Activated CD8-positive, alpha-beta memory T cell treated with anti-CD3 and anti-CD28 coated beads, Interleukin-2, amount 50 U/mL, for 24 hours (primary cell): ENCODE results near the gene SEC62.

Source experiments
- DNase-seq: peaks from one replicate; pipeline ENCODE4 v3.0.0-alpha.2; 2020; ENCODE audit errors: extremely low read depth

Gene SEC62

DNA sequence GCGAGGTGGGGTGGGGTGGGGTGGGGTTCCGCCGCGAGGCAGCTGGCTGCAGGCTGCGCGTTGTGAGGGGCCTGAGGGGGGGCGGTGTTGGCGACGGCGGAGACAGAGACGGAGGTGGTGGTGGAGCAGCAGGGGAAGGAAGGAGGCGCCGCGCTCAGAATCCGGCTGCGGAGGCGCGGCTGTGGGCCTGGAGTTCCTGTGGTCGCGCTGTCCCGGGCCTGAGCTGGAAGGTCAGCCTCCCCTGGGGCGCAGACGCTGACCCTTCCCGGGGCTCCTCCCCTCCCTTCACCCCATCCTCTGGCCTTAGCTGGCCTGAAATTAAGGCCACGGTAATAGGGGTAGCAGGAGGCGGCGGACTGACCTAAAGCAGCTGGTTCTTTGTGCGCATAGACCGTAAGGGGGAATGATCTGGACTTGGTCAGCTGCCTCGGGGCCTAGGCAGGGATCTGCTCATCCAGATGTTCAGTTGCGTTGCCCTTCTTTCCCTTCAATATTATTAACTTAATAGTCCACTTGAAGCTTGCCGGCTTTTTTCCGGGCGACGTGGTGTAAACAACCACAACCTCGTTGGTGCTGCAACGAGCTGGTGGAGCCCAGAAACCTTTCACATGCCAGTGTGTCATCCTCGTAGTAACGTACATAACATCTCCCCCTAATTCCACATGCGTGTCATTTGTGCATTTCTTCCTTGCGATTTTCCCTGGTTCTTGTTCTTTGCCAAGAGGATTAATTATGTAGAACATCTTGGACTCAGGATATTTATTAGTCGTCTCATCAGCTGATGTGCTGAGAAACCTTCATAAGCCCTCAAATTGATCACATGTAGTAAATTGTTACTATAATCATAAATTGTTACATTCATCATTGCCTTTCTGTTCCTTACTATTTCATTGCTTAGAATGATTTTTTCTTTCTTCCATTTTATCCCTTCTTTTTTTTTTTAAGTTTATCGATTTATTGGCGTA, 626 bp downstream of the SEC62 start:
- no peak for DNase-seq

DNA sequence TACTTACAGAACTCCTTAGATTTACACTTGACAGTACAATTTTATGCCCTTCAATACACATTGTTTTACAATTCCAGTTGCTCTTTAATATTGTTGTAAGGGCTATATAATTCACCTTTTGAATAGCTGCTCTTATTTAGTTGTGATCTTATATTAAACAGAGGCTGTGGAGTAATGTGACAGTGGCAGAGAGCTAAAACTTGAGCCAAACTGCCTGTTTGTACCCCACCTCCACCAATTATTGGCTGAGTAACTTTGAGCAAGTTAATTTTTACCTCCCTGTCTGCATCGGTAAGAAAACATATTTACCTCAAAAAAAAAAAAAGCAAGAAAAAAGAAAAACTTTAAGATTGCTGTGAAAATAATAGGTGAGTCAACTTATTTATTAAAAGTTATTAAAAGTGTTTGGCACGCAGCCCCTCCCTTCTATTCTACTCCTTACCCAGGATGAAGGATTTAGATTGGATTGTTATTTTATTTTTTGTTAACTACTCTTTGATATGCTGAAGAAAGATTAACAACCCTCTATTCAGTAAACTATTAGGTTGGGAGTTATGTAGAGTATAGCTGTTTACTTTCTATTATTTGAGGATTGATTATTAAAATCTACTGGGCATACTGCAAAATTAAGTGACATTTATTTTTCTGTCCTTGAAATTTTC, 1.7 kb downstream of the SEC62 start:
- no peak for DNase-seq

DNA sequence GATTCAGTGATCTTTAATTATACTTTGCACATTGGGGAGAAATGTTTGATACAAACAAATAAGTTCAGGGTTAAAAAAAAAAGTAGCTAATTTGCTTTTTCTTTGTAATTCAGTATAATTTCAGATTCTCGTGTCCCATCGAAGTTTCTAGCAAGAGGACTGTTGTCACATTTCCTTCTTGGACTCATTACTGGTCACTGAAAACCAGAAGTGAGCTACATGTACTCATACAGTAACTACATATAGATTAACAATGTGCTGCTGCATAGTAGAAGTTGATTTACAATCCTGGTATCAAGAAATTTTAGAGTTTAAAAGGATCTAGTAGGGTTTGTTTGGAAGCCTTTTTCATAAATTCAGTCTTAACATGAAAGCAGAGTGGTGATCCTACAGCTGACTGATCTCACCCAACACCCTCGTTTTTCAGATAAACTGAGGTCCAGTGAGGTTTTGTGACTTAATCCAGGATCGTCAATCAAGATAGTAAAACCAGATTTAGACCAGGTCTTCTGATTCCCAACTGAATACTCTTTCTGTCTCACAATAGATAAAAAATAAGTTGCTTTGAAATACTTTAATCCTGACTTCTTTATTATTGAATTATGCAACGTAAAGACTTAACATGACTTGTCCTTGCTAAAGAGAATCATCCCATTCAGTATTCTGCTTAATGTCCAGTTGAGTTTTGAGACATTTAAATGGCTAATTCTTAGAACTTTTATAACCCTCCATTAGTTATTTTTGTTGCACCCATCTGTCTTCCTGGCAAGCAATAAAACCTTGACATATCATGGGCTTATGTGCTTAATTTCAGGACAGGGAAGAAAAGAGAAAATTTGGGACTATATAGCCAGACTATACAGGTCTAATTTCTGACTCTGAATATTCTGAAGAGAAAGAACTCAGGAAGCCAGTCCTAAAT, 2.8 kb downstream of the SEC62 start:
- DNase-seq, result no peak

DNA sequence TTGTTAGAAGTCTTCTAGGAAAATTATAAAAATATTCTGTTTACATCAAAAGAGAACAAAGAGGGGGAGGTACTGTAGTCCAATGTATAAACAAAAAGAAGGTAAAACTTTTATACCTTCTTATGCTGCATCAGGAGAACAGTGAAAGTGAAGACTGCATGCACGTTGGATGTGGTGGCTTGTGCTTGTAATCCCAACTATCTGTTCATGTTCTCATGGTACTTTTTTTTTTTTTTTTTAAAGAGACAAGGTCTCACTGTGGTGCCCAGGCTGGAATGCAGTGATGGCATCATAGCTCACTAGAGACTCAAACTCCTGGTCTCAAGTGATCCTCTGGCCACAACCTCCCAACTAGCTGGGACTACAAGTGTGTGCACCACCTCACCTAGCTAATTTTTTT, 4.2 kb downstream of the SEC62 start:
- no peak for DNase-seq

DNA sequence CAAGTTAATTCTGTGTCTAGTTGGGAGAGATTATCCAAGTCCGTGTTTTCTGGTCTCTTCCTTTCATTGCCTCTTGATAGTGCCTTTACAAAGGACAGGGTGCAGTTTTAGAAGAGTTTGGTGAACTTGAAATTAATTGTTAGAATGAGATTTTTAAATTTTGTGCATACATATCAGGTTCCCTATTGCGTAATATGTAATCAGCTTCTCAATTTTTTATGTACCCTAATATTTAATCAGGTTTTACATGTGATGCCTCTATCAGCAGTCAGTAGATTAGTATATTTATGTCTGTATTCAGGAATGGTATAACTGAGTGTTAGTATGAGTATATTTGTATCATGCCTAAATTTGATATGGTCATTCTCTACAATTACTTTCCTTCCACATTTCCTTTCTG, 4.9 kb downstream of the SEC62 start:
- no peak for DNase-seq

DNA sequence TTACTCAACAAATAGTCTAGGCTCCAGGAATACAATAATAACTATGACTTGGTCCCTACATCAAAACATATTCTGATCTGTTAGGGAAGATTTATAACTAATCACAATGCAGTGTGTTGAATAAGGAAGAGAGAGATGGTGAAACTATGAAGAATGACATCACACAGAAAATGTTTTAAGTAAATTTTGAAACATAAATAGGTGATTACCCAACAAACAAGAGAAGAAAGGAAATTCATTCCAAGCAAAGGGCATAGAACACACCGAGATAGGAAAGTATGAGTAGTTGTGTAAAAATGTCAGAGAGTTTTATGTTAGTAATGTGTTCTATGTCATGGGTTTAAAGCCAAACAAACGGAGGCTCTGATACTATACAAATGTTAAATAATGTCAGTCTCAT, 13.4 kb downstream of the SEC62 start:
- DNase-seq, result no peak

DNA sequence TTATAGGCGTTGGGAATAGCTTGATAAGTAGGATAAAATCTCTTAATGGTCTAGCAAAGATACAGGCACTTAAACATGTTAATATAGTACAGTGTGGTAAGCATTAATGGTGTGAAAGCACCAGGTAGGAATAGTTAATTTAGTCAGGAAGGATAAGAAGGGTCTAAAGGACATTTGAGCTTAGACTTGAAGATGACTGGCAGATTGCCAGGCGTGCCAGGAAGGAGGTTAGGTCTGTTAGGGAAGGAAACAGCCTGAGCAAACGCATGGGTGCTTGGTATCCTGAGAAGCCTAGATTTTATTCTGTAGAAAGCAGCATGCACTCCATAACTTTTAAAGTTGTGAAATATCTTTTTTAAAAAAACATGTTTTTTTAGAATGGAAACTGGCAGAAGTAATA, 17.7 kb downstream of the SEC62 start:
- no peak for DNase-seq

DNA sequence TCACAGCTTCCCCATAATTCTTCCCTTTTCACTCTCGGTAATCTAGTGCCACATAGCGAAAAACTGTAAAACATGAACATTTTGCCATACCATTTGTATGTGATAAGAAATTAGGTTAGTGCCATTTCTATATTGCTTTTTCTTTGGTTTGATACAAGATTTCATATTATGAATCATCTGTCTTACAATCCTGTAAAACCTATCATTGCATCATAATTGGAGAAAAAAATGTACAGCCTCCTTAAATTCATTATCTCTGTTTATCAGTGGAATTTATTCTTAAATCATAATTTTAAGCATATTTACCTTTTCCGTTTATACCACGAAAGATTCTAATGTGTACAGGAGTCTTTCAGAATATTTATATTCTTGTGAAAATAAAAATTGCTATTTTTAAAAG, 23.8 kb downstream of the SEC62 start:
- no peak for DNase-seq

DNA sequence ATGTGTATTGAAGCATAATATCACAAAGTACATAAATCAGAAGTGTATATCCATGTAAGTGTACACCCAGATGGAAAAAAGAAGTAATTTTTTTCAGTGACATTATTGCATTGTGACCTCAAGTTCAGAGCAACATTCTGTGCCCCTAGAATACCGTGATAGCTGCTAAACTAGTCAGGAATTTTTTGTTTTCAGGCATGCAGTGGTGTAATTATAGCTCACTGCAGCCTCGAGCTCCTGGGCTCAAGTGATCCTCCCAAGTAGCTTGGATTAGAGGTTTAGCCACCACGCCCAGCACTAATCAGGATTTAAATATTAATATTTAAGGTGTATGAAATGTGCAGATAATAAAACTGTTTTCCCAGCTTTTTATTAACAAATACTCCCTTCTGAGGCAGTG, 25.5 kb downstream of the SEC62 start:
- DNase-seq, result no peak

DNA sequence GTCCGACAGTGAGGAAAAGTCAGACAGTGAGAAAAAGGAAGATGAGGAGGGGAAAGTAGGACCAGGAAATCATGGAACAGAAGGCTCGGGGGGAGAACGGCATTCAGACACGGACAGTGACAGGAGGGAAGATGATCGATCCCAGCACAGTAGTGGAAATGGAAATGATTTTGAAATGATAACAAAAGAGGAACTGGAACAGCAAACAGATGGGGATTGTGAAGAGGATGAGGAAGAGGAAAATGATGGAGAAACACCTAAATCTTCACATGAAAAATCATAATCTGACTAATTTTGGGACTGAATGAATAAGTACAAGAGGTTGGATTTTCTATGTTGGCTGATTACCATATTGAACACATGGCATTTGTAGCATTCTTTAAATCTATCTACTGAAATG, 26.2 kb downstream of the SEC62 start:
- DNase-seq, result no peak

DNA sequence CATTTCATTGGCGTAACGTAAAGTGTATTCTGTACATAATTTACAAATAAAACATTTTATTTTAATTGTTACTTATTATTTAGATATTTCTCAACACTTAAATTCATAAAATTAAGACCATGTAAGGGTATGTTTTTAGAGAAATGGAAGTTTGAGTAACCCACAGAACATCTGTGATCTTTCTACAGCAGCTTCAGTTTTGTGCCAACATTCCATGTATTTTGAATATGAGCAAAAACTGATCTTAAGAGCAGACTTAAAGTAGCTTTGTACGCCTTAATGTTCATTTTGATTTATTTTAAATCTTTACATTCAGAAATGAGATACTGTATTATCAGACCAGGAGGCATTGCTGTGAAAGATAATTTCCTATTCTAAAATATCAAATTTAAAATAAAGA, 27.2 kb downstream of the SEC62 start:
- DNase-seq, result no peak

DNA sequence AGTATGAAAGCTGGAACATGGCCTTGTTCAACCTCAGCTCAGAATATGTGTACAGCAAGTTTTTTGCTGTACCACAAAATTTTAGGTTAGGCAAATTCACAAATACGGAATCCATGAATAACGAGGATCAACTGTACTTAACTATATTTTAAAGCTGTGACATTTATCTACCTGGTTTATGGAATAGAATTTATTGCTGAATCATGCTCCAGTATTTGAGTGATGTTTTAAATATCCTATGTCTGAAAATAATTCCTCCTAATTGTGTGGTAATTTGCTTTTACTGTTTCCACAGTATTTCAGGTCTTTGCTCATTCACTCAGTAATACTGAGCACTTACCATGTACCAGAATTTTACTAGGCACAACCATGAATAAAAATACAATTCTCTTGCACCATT, 29.5 kb downstream of the SEC62 start:
- DNase-seq, result no peak

DNA sequence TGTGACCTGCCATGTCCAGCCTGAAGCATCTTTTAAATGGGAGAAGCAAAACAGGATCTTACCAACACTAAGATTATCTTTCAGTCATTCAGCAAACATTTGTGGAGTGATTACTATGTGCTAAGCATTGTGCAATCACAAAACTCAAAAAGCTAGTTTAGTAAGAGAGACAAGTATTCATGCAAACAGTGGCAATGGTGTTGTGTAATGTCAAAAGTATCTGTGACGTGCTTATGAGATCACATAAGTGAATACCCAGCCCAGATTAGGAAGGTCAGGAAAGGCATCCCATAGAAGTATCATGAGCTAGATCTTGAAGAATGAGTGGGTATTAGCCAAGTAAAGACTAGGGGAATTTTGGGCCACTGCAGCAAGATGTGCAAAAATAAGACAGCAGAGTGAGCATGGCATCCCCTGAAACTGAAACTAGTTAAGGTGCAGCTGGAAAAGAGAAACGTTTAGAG, 32.1 kb downstream of the SEC62 start:
- DNase-seq, result no peak

DNA sequence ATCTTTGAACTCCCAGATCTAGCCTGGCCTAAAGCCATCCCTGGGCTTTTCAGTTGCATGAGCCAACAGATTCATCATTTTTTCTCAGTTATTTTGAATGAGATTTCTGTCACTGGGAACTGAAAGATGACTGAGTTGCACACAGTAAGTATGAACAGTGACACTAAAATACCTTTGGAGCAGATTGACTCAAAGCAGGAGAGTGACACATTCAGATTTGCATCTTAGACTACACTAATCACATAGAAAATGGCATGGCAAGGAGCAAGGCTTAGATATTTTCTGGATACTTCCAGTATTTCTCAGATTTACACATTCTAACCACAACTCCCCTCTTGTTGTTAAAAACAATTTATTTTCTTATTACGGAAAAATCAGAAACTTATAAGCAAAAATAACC, 32.8 kb downstream of the SEC62 start:
- DNase-seq, result no peak

DNA sequence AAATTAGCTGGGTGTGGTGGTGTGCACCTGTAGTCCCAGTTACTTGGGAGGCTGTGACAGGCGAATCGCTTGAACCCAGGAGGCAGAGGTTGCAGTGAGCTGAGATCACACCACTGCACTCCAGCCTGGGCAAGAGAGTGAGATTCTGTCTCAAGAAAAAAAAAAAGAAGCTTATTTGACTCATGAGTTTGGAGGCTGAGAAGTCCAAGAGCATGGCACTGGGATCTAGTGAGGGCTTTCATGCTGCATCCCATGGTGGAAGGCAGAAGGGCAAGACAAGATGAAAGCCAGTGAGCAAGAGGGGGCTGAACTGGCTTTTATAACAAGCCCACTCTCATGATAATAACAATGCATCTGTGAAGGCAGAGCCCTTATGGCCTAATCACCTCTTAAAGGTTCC, 33.4 kb downstream of the SEC62 start:
- no peak for DNase-seq

DNA sequence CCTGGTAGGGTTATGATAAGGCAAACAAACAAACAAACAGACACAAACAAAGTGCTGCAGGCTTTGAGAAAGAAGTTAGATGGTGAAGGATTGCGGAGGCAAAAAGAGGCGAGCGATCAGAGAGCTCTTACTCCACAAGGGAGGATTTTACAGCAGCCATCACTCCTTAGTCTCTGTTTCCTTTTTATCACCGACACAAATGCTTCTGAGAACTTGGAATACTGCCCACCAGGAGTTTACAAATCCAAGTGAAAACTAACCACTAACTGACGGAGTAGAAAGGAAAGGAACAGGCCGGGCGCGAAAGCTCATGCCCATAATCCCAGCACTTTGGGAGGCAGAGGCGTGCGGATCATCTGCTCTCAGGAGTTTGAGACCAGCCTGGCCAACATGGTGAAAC, 35.6 kb downstream of the SEC62 start:
- DNase-seq, result no peak

DNA sequence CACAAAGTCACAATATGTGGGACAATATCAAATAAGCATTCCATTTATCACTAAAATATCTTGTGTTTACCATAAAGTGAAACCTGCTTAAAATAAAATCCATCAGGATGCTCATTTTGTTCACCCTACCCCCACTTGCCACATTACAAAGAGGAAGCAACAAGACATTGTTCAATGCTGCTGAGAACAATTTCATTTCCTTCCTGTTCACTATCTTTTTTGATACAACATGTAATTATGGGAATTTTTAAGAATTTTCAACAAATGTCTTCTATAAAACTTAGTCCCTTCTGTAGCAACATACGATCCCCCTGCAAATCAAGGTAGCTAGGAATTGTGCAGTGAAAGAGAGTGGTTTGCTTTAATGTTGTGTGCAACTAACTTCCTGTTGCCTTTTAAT, 36.3 kb downstream of the SEC62 start:
- no peak for DNase-seq

DNA sequence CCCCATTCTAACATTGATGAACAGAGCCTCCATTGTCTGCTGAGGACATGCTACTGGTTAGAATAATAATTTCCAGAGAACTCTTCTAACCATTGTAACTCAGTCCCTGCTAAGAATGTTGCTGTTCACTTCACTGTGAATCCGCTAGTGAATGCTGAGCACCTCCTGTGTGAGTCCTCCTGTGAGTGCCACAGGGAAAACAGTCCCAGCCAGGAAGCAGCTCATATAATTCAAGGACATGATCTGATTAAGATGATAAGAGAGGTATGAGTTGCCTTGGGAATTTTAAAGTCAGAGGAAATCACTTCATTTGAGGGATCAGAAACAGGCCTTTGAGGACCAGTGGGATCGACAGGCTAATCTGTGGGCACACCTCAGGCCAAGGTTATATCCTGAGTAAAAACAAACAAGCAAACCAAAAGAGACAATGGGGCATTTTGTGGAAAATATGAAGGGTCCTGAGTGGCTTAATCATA, 37.3 kb downstream of the SEC62 start:
- DNase-seq, result no peak

DNA sequence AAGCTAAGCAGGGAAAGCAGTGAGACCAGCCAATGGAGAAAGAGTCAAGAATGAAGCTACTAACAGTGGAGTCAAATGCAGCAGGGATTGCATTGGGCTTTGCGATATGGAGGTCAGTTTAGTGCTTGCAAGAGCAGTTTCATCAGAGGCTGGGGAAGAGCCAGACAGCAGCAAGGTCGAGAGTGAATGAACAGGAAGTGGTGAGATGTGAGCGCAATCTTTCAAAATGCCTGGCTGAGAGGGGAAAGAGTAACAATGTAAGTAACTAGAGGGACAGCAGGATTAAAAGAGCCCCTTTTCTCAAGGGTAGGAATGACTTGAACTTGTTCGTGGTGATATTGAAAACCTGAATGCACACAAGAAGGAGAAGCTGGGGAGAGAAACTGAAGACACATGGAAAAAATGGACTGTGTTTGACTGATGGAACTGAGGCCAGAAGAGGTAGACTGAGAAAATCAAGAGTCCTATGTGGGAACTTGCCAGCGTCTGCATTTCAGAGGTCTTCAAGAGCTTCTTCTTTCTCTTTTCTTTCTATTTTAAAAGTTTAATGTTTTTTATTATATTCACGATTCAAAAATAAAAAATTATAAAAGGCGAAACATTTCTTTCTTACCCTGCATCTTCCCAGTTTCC, 40.5 kb downstream of the SEC62 start:
- DNase-seq, result no peak

DNA sequence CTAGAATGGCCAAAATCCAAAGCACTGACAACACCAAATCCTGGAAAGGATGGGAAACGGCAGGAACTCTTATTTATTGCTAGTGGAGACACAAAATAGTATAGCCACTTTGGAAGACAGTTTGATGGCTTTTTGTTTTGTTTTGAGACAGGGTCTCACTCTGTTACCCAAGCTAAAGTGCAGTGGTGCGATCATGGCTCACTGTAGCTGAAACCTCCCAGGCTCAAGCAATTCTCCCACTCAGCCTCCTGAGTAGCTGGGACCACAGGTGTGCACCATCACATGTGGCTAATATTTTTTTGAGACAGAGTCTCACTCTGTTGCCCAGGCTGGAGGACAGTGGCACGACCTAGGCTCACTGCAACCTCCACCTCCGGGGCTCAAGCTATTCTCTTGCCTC, 43.9 kb downstream of the SEC62 start:
- no peak for DNase-seq

DNA sequence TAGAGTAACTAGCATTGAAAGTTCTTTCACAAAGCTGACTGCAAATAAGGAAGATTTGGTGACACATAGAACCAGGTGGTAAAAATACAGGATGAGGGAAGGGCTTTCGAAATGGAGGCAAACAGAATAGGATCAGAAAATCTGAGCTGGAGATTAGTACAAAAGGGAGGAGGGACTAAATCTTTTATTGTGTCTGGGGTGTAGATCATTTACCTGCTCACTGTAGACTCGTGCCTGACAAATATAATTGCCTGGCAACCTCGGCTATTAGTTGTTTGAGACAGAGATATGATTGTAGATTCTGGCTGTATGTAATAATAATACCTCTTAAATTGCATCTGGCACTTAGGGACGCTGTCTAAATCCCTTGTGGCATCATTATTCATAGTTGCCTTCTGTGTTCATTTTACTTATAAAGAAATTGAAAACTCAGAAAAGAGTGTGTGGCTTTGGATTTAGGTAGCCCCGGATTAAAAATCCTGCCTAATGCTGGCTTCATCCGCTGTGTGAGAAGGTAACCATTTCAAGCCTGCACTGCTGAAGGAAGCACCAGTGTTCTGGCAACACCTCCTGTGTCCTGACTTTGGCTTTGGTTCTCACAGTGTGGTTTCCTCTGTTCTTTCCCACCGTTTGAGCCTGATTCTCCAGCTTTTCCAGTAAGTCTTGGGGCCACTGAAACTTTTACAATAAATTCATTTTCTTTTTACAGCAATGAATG, 46.2 kb downstream of the SEC62 start:
- DNase-seq, result no peak
